ENCODE data around the gene INO80E. TPM values are rescaled to one million over a fixed set of nuclear protein-coding genes. Genes with fewer than 3 reads are reported as not detected.

Gene INO80E
- total and polyA plus RNA-seq, 2 donors (not counting 1 experiment from before 2014, with no cell fraction given), result 103 to 113 TPM

DNA sequence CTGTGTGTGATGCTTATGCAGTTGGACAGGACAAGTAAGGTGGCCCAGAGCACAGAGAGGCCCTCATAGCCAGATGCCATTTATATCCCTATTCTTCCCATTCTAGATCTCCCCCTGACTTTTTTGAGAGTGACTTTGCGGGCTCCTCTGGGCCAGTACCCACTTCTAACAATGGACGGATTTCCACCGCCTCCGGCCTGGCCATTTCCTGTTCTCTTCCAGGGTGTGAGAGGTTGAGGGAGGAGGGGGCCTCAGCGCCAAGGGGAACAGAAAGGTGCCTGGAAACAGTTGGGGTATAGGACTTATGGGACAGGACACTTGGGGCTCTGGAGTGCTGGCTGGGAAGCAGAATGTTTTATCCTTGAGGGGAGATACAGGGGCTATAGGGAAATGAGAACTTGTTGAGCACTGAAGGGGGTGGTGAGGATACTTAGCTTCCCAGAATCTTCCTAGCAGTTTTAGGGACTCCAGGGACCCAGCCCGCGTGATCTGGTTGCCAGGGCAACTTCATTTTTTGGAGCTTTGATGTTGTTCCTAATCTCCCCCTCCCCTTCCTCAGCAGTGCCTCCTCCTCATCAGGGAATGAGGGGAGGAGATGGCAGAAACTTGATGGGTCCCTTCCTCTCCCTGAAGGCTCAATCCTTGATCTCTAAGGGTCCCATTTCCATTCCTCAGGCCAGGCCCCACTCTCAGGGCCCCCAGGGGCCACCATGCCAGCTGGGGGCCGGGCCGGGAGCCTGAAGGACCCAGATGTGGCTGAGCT, 18.8 kb upstream of the INO80E start:
- H3K27ac ChIP-seq (ENCODE audit: low read length in 2 of 2), result no peak overlapping the region
- TF ChIP-seq, protein P1, sequence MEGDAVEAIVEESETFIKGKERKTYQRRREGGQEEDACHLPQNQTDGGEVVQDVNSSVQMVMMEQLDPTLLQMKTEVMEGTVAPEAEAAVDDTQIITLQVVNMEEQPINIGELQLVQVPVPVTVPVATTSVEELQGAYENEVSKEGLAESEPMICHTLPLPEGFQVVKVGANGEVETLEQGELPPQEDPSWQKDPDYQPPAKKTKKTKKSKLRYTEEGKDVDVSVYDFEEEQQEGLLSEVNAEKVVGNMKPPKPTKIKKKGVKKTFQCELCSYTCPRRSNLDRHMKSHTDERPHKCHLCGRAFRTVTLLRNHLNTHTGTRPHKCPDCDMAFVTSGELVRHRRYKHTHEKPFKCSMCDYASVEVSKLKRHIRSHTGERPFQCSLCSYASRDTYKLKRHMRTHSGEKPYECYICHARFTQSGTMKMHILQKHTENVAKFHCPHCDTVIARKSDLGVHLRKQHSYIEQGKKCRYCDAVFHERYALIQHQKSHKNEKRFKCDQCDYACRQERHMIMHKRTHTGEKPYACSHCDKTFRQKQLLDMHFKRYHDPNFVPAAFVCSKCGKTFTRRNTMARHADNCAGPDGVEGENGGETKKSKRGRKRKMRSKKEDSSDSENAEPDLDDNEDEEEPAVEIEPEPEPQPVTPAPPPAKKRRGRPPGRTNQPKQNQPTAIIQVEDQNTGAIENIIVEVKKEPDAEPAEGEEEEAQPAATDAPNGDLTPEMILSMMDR (IDR thresholded peaks at IDR 0.05), result no peak
- TF ChIP-seq EZH2 (IDR thresholded peaks at IDR 0.05; ENCODE audit: borderline replicate concordance, insufficient read depth, low read depth, low read length, poor library complexity, severe bottlenecking), result no peak
- H3K4me1 ChIP-seq (ENCODE audit: control insufficient read depth in 2 of 2, insufficient read depth in 2 of 2, low read length in 2 of 2), result peaks cover 31 to 38% of the 10 kb centered on the region in 2 donors
- Mint-ChIP-seq H3K4me3 (no peak overlapping the region), H3K9me3 (ENCODE audit: insufficient read depth) (no peaks in the 10 kb centered on the region), H3K27ac (no peak overlapping the region), H3K4me1 (peaks cover 36% of the 10 kb centered on the region), H3K27me3 (no peaks in the 10 kb centered on the region)
- DNase-seq, result no peak
- 98% methylated on average over 6 of the region's 9 CpGs for WGBS (ENCODE audit: insufficient coverage)
- H3K27me3 ChIP-seq (replicated peaks in 1 of 4; ENCODE audit: control extremely low read depth in 1 of 4, control insufficient read depth in 3 of 4, insufficient read depth in 4 of 4, low read length in 3 of 4), result no peaks in the 10 kb centered on the region
- peaks cover 2 to 45% of the 10 kb centered on the region in 2 experiments for H3K36me3 ChIP-seq (replicated peaks in 1 of 2; ENCODE audit: control extremely low read depth in 1 of 2, control insufficient read depth in 1 of 2, extremely low read depth in 1 of 2, insufficient read depth in 2 of 2, low read length in 1 of 2)
- no peaks in the 10 kb centered on the region for H3K9me3 ChIP-seq (ENCODE audit: control extremely low read depth in 1 of 3, control insufficient read depth in 2 of 3, insufficient read depth in 1 of 3, low read length in 2 of 3)
- no peak overlapping the region for H3K9ac ChIP-seq (ENCODE audit: low read length)
- no peak for ATAC-seq (ENCODE audit: low read depth)
- H2AFZ ChIP-seq (ENCODE audit: insufficient read depth, low read depth, low read length, poor library complexity, severe bottlenecking), result no peak overlapping the region
- intact Hi-C loops (cut with micrococcal nuclease), result no loop called here
- ChIA-PET CTCF (no interaction called here), POLR2A (no interaction called here)
- no peak overlapping the region for H3K4me2 ChIP-seq (replicated peaks; ENCODE audit: low read depth, low read length, poor library complexity, severe bottlenecking)
- peaks cover 16% of the 10 kb centered on the region for H4K20me1 ChIP-seq (ENCODE audit: control insufficient read depth, insufficient read depth, low read length, poor library complexity, severe bottlenecking)
- no peak overlapping the region for H3K4me3 ChIP-seq (ENCODE audit: control extremely low read depth in 1 of 5, extremely low read depth in 1 of 5, insufficient read depth in 1 of 5, low read depth in 2 of 5, low read length in 4 of 5)
- peaks cover 41% of the 10 kb centered on the region for H3K79me2 ChIP-seq (ENCODE audit: control insufficient read depth, insufficient read depth, low read length)

DNA sequence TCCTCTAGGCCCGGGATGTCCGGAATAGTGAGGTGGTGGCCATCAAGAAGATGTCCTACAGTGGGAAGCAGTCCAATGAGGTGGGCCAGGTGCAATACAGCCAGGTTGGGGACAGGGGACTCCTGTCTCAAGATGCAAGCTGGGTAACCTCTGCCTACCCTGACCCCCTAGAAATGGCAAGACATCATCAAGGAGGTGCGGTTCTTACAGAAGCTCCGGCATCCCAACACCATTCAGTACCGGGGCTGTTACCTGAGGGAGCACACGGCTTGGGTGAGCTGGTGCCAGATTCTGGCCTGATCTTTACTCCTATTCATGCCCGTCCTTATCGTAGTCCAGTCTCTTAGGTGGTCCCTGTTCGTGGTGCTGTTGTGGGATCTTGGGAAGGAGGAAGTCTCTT, 18.0 kb upstream of the INO80E start:
- Histone ChIP-seq H4K20me1 (ENCODE audit: control insufficient read depth, insufficient read depth, low read length, poor library complexity, severe bottlenecking) (peaks cover 16% of the 10 kb centered on the region), H3K9ac (ENCODE audit: low read length) (no peak overlapping the region), H3K9me3 (ENCODE audit: control extremely low read depth in 1 of 3, control insufficient read depth in 2 of 3, insufficient read depth in 1 of 3, low read length in 2 of 3) (no peaks in the 10 kb centered on the region), H3K36me3 (replicated peaks in 1 of 2; ENCODE audit: control extremely low read depth in 1 of 2, control insufficient read depth in 1 of 2, extremely low read depth in 1 of 2, insufficient read depth in 2 of 2, low read length in 1 of 2) (peaks cover 2 to 54% of the 10 kb centered on the region in 2 experiments), H3K79me2 (ENCODE audit: control insufficient read depth, insufficient read depth, low read length) (peaks cover 41% of the 10 kb centered on the region), H3K27me3 (replicated peaks in 1 of 4; ENCODE audit: control extremely low read depth in 1 of 4, control insufficient read depth in 3 of 4, insufficient read depth in 4 of 4, low read length in 3 of 4) (no peaks in the 10 kb centered on the region), H3K27ac (ENCODE audit: low read length in 2 of 2) (no peak overlapping the region), H3K4me3 (ENCODE audit: control extremely low read depth in 1 of 5, extremely low read depth in 1 of 5, insufficient read depth in 1 of 5, low read depth in 2 of 5, low read length in 4 of 5) (no peak overlapping the region), H3K4me1 (ENCODE audit: control insufficient read depth in 2 of 2, insufficient read depth in 2 of 2, low read length in 2 of 2) (peaks cover 27 to 33% of the 10 kb centered on the region in 2 donors), H2AFZ (ENCODE audit: insufficient read depth, low read depth, low read length, poor library complexity, severe bottlenecking) (no peak overlapping the region), H3K4me2 (replicated peaks; ENCODE audit: low read depth, low read length, poor library complexity, severe bottlenecking) (no peak overlapping the region)
- intact Hi-C loops (cut with micrococcal nuclease), result no loop called here
- ChIA-PET CTCF (no interaction called here), POLR2A (interaction anchor here (0.6 kb wide), 1 partner anchor 317 kb away, joined by 4 read pairs; no protein-coding TSS in a partner anchor)
- H3K4me1 Mint-ChIP-seq, result peaks cover 32% of the 10 kb centered on the region
- H3K4me3 Mint-ChIP-seq, result no peak overlapping the region
- no peaks in the 10 kb centered on the region for H3K27me3 Mint-ChIP-seq
- WGBS (ENCODE audit: insufficient coverage), result 96% methylated on average over 7 of the region's 9 CpGs
- DNase-seq, result no peak
- H3K9me3 Mint-ChIP-seq (ENCODE audit: insufficient read depth), result no peaks in the 10 kb centered on the region
- ATAC-seq (ENCODE audit: low read depth), result no peak
- TF ChIP-seq, protein P1 (IDR thresholded peaks at IDR 0.05), result no peak
- TF ChIP-seq EZH2 (IDR thresholded peaks at IDR 0.05; ENCODE audit: borderline replicate concordance, insufficient read depth, low read depth, low read length, poor library complexity, severe bottlenecking), result no peak
- no peak overlapping the region for H3K27ac Mint-ChIP-seq
